Upper lobe of left lung (tissue), 4 donors: ENCODE data around the gene ABCA6.

Experiments used
- POLR2A ChIP-seq, 4 donors: fragments of 450-650 bp; IDR thresholded peaks; one replicate each; pipeline ENCODE4 v1.5.1; 2016 to 2017; ENCODE audit warnings: antibody characterized with exemption in 4 of 4, mild to moderate bottlenecking in 2 of 4
- POLR2AphosphoS5 ChIP-seq, 2 donors: sonication (generic); formaldehyde crosslinking; IDR thresholded peaks; one replicate each; pipeline ENCODE4 v1.5.1; 2017; ENCODE audit warnings: antibody characterized with exemption in 2 of 2
- TF ChIP-seq, protein P1 (sequence below), 6 experiments: fragments of 450-650 bp in 4 of 6; fragments of 200-600 bp in 2 of 6; sonication (generic) in 2 of 6; IDR thresholded peaks; one replicate each; pipeline ENCODE4 v1.5.1; 2016 to 2019; ENCODE audit warnings: antibody characterized with exemption in 6 of 6

DNA sequence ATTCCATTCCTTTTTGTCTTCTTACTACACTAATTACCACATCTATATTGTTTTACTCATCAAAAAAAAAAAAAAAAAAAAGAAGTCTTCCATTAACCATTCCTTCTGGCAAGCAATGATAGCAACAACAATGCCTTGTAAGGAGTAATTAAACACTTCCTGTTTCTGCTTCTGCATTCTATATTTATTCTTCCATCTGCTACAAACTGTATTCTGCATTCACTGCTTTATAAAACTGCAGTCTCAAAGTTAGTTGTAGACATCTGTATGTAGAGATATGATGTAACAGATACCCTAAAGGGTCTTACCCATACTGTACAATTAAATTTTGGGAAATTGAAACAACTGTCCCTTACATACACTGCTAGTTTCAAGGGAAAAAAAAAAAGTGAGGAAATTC lies 28.7 kb upstream of the ABCA6 start:
- no peak for TF ChIP-seq POLR2A (IDR thresholded peaks at IDR 0.05)
- no peak for TF ChIP-seq POLR2AphosphoS5 (IDR thresholded peaks at IDR 0.05)
- TF ChIP-seq, protein P1, sequence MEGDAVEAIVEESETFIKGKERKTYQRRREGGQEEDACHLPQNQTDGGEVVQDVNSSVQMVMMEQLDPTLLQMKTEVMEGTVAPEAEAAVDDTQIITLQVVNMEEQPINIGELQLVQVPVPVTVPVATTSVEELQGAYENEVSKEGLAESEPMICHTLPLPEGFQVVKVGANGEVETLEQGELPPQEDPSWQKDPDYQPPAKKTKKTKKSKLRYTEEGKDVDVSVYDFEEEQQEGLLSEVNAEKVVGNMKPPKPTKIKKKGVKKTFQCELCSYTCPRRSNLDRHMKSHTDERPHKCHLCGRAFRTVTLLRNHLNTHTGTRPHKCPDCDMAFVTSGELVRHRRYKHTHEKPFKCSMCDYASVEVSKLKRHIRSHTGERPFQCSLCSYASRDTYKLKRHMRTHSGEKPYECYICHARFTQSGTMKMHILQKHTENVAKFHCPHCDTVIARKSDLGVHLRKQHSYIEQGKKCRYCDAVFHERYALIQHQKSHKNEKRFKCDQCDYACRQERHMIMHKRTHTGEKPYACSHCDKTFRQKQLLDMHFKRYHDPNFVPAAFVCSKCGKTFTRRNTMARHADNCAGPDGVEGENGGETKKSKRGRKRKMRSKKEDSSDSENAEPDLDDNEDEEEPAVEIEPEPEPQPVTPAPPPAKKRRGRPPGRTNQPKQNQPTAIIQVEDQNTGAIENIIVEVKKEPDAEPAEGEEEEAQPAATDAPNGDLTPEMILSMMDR (IDR thresholded peaks at IDR 0.05): no peak
